HEK293T (cell line): ENCODE measurements around the gene CD109.

ENCODE experiments used
- CTCF ChIA-PET: fragments of 350-600 bp; formaldehyde crosslinking; extraction: SDS; loops from one replicate; lab custom pipeline; 2021; ENCODE audit warnings: antibody characterized with exemption, inconsistent platforms; lab: Yijun Ruan, JAX
- POLR2A ChIA-PET: fragments of 350-600 bp; formaldehyde crosslinking; extraction: SDS; loops from one replicate; lab custom pipeline; 2020; ENCODE audit warnings: antibody characterized with exemption, inconsistent platforms; lab: Yijun Ruan, JAX
- DNase-seq: peaks from one replicate; pipeline ENCODE4 v3.0.0; 2012; ENCODE audit warnings: mixed read lengths; ENCODE audit errors: extremely low spot score
- ARNT ChIP-seq: fragments of 450-650 bp; IDR thresholded peaks from 2 replicates; pipeline ENCODE4 v1.6.1; 2017; ENCODE audit warnings: mild to moderate bottlenecking
- BHLHE40 ChIP-seq: fragments of 450-650 bp; IDR thresholded peaks from 2 replicates; pipeline ENCODE4 v1.6.1; 2016; ENCODE audit warnings: mild to moderate bottlenecking, moderate library complexity, borderline replicate concordance
- CTBP1 ChIP-seq: fragments of 450-650 bp; IDR thresholded peaks from 2 replicates; pipeline ENCODE4 v1.6.1; 2016; ENCODE audit warnings: borderline replicate concordance
- ELF4 ChIP-seq: fragments of 450-650 bp; IDR thresholded peaks from 2 replicates; pipeline ENCODE4 v1.6.1; 2017; ENCODE audit warnings: antibody characterized with exemption
- FOXA1 ChIP-seq: fragments of 450-650 bp; IDR thresholded peaks from 2 replicates; pipeline ENCODE4 v1.6.1; 2016; ENCODE audit warnings: mild to moderate bottlenecking
- FOXK2 ChIP-seq: fragments of 450-650 bp; IDR thresholded peaks from 2 replicates; pipeline ENCODE4 v1.6.1; 2016; ENCODE audit warnings: mild to moderate bottlenecking
- FOXM1 ChIP-seq: fragments of 450-650 bp; IDR thresholded peaks from 2 replicates; pipeline ENCODE4 v1.6.1; 2017; ENCODE audit warnings: mild to moderate bottlenecking, borderline replicate concordance
- HDGF ChIP-seq: fragments of 450-650 bp; IDR thresholded peaks from 2 replicates; pipeline ENCODE4 v1.6.1; 2017; ENCODE audit warnings: antibody characterized with exemption, borderline replicate concordance
- L3MBTL2 ChIP-seq: fragments of 450-650 bp; conservative IDR thresholded peaks from 2 replicates; pipeline ENCODE4 v1.6.1; 2016; ENCODE audit warnings: mild to moderate bottlenecking
- LEF1 ChIP-seq: fragments of 450-650 bp; IDR thresholded peaks from 2 replicates; pipeline ENCODE4 v1.6.1; 2017; ENCODE audit warnings: mild to moderate bottlenecking, borderline replicate concordance
- NFRKB ChIP-seq: fragments of 450-650 bp; IDR thresholded peaks from 2 replicates; pipeline ENCODE4 v1.6.1; 2016; ENCODE audit warnings: mild to moderate bottlenecking, moderate library complexity
- PKNOX1 ChIP-seq: fragments of 450-650 bp; IDR thresholded peaks from 2 replicates; pipeline ENCODE4 v1.6.1; 2016
- SP1 ChIP-seq: fragments of 450-650 bp; IDR thresholded peaks from 2 replicates; pipeline ENCODE4 v1.6.1; 2017
- SUZ12 ChIP-seq: fragments of 450-650 bp; IDR thresholded peaks from 2 replicates; pipeline ENCODE4 v1.6.1; 2016; ENCODE audit warnings: mild to moderate bottlenecking
- TARDBP ChIP-seq: fragments of 450-650 bp; IDR thresholded peaks from 2 replicates; pipeline ENCODE4 v1.6.1; 2016
- ZNF384 ChIP-seq: fragments of 450-650 bp; IDR thresholded peaks from 2 replicates; pipeline ENCODE4 v1.6.1; 2016

Gene CD109

GRCh38 chr6:73792738-73793137 lies 96.7 kb downstream of the CD109 start:
- ChIA-PET CTCF (interaction anchor here (1.7 kb wide), 1 partner anchor 23 kb away, joined by 3 read pairs; no protein-coding TSS in a partner anchor), POLR2A (no interaction called here)
- no peak for DNase-seq
- no peak for TF ChIP-seq FOXK2
- TF ChIP-seq HDGF, result no peak
- TF ChIP-seq PKNOX1, result no peak
- TF ChIP-seq SUZ12, result no peak
- TF ChIP-seq ARNT, result no peak
- no peak for TF ChIP-seq LEF1
- TF ChIP-seq ZNF384, result no peak
- TF ChIP-seq ELF4, result no peak
- TF ChIP-seq BHLHE40, result no peak
- no peak for TF ChIP-seq FOXM1
- no peak for TF ChIP-seq SP1
- TF ChIP-seq TARDBP, result no peak
- TF ChIP-seq FOXA1, result no peak
- TF ChIP-seq CTBP1, result no peak
- no peak for TF ChIP-seq NFRKB
- TF ChIP-seq L3MBTL2, result no peak

DNA sequence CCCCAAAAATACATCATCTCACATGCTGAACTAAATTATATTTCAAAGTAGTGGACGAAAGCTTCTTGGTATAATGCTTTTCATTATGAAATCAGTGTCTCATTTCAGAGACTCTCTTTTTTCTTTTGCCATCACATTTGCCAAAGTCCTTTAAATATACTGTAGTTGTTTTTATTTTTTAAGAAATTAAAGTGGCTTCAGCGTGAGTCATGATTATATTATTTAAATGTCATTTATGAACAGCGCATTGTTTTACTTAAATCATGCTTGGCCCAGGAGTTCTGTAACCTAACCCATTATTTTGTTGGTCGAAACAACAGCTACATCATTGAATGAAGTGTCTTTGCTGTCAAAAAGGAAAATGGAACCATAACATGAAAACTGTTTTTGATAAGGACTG lies 100.9 kb downstream of the CD109 start:
- POLR2A ChIA-PET, result no interaction called here
- DNase-seq, result no peak
- TF ChIP-seq FOXM1 (no peak), HDGF (no peak), FOXK2 (no peak), ELF4 (no peak), PKNOX1 (no peak), SUZ12 (no peak), FOXA1 (no peak), NFRKB (no peak), ZNF384 (no peak)
- CTCF ChIA-PET, result interaction anchor here (1.3 kb wide), 1 partner anchor 1415 kb away, joined by 3 read pairs; no protein-coding TSS in a partner anchor

- TF ChIP-seq ZNF384 (no peak), FOXK2 (no peak), SP1 (no peak), SUZ12 (no peak), BHLHE40 (no peak), ARNT (no peak), LEF1 (no peak), PKNOX1 (no peak), HDGF (no peak), ELF4 (no peak), CTBP1 (no peak), FOXM1 (no peak), FOXA1 (no peak), TARDBP (no peak), L3MBTL2 (no peak)
- ChIA-PET CTCF (interaction anchor here (0.7 kb wide), 1 partner anchor 38 kb away, joined by 4 read pairs; no protein-coding TSS in a partner anchor), POLR2A (no interaction called here)
- DNase-seq, result no peak
These were observed 101.9 kb downstream of the CD109 start for GRCh38 chr6:73797861-73798260.

DNA sequence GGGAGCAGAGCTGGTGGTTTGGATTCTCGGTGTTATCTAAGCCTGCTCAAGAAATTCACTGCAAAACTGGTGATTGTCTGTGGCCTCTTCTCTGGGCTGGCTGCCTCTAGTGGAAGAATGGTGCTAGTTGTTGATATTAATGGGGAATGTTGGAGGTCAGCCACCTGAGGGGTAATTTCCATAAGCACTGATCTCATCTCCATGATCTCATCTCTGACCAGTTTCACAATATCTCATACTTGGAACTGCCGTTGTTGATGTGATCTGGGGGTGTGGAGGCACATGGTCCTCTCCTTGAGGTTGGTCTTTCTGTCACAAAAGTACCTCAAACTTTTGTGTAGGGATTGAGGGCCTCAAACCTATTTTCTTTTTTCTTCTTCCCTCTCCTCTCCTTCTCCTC lies 102.6 kb downstream of the CD109 start:
- TF ChIP-seq HDGF (no peak), PKNOX1 (no peak), ELF4 (no peak)
- ChIA-PET CTCF (no interaction called here), POLR2A (no interaction called here)
- DNase-seq, result peak; percentile 47

GRCh38 chr6:73800997-73801396 lies 105.0 kb downstream of the CD109 start:
- CTCF ChIA-PET, result no interaction called here
- no peak for TF ChIP-seq ARNT
- no peak for TF ChIP-seq PKNOX1
- TF ChIP-seq ZNF384, result no peak
- no peak for TF ChIP-seq ELF4
- TF ChIP-seq NFRKB, result no peak
- no peak for TF ChIP-seq FOXK2
- TF ChIP-seq CTBP1, result no peak
- no peak for TF ChIP-seq L3MBTL2
- no peak for TF ChIP-seq HDGF
- TF ChIP-seq SP1, result no peak
- no peak for TF ChIP-seq FOXA1
- TF ChIP-seq SUZ12, result no peak
- TF ChIP-seq TARDBP, result no peak
- no peak for TF ChIP-seq LEF1
- POLR2A ChIA-PET, result no interaction called here
- DNase-seq, result no peak
